K562 (cell line): ENCODE measurements around the gene MMP28. TPM values are rescaled to one million over a fixed set of nuclear protein-coding genes. Genes with fewer than 3 reads are reported as not detected.

Experiments used
- ATAC-seq: fragments of 200-7000 bp; cut with Tn5 transposase; 3 replicates; pipeline ENCODE4 v1.9.1; 2020; ENCODE audit warnings: moderate library complexity
- BruUV-seq: library from RNA; stranded (reverse); fragments of 400-500 nt; replicated peaks from 2 replicates; lab custom pipeline; 2021; lab: Mats Ljungman, UMichigan
- CTCF ChIA-PET: fragments of 300-600 bp; formaldehyde crosslinking; extraction: SDS; loops from one replicate; lab custom pipeline; 2021; ENCODE audit warnings: low intra/inter-chr PET ratio; lab: Yijun Ruan, JAX
- POLR2A ChIA-PET: fragments of 300-600, 350-650 bp; sonication (Branson Sonifier 250); formaldehyde crosslinking; extraction: SDS; loops from one replicate; lab custom pipeline; 2021; ENCODE audit warnings: antibody characterized with exemption, inconsistent platforms; lab: Yijun Ruan, JAX
- DNase-seq, 4 experiments: peaks; one replicate each; pipeline versions ENCODE4 v3.0.0 to v3.0.0-alpha.2; 2011 to 2018; ENCODE audit warnings: low spot score in 3 of 4, mixed read lengths in 3 of 4; ENCODE audit errors: extremely low read depth in 1 of 4
- FAIRE-seq: peaks from 2 replicates; lab custom pipeline; 2011; peaks lifted over from hg19 to GRCh38; lab: Jason Lieb, UNC
- H2AFZ ChIP-seq: 2 replicates; pipeline ENCODE4 v1.6.0; 2011; ENCODE audit warnings: low read depth, low read length, control low read depth, inconsistent platforms
- H3K27ac ChIP-seq: fragments of 200-600 bp; 3 replicates; pipeline ENCODE4 v1.8.0; 2011; ENCODE audit warnings: low read depth, mild to moderate bottlenecking, control low read depth, inconsistent platforms, low read length, moderate library complexity, mixed read lengths; ENCODE audit errors: extremely low read depth
- H3K27me3 ChIP-seq, 2 experiments: fragments of 300-600 bp in 1 of 2; 2 replicates in 1 of 2; 3 replicates in 1 of 2; pipeline versions ENCODE4 v1.6.0 to v1.8.0; 2011; ENCODE audit warnings: inconsistent platforms in 2 of 2, low read length in 2 of 2, mild to moderate bottlenecking in 1 of 2, mixed read lengths in 1 of 2, moderate library complexity in 1 of 2; ENCODE audit not compliant: control insufficient read depth in 2 of 2, insufficient read depth in 2 of 2
- H3K36me3 ChIP-seq: fragments of 300-600 bp; 3 replicates; pipeline ENCODE4 v1.8.0; 2011; ENCODE audit warnings: mild to moderate bottlenecking, low read length, inconsistent platforms; ENCODE audit not compliant: control insufficient read depth, insufficient read depth
- H3K4me1 ChIP-seq, 2 experiments: fragments of 200-600 bp in 1 of 2; replicated peaks in 1 of 2; 2 replicates in 1 of 2; 3 replicates in 1 of 2; pipeline versions ENCODE4 v1.5.1 to v1.8.0; 2011; ENCODE audit warnings: inconsistent platforms in 2 of 2, low read length in 2 of 2, mild to moderate bottlenecking in 1 of 2, mixed read lengths in 1 of 2, moderate library complexity in 1 of 2; ENCODE audit not compliant: control insufficient read depth in 2 of 2, insufficient read depth in 2 of 2
- H3K4me2 ChIP-seq: 2 replicates; pipeline ENCODE4 v1.6.1; 2011; ENCODE audit warnings: low read length, control low read depth, inconsistent platforms, mixed read lengths; ENCODE audit not compliant: insufficient read depth
- H3K4me3 ChIP-seq: fragments of 200-600 bp; sonication (generic), shearing (Covaris generic); 2 replicates; pipeline ENCODE4 v1.5.1; 2016; ENCODE audit warnings: control low read depth, inconsistent platforms
- H3K79me2 ChIP-seq: fragments of 200-600 bp; 3 replicates; pipeline ENCODE4 v1.8.0; 2011; ENCODE audit warnings: low read length, inconsistent platforms; ENCODE audit not compliant: control insufficient read depth, insufficient read depth
- H3K9ac ChIP-seq, 2 experiments: 2 replicates each; pipeline versions ENCODE4 v1.6.0 to v1.6.1; 2011; ENCODE audit warnings: low read depth in 2 of 2, low read length in 2 of 2, control low read depth in 1 of 2, inconsistent platforms in 1 of 2, mild to moderate bottlenecking in 1 of 2, mixed read lengths in 1 of 2; ENCODE audit not compliant: insufficient read depth in 1 of 2
- H3K9me1 ChIP-seq: one replicate; pipeline ENCODE4 v1.6.0; 2011; ENCODE audit warnings: inconsistent platforms, mild to moderate bottlenecking, low read length, moderate library complexity; ENCODE audit not compliant: control insufficient read depth, insufficient read depth
- H3K9me3 ChIP-seq: replicated peaks from 2 replicates; pipeline ENCODE4 v1.5.1; 2011; ENCODE audit warnings: low read depth, low read length, inconsistent platforms; ENCODE audit not compliant: control insufficient read depth, insufficient read depth
- H4K20me1 ChIP-seq: replicated peaks from 2 replicates; pipeline ENCODE4 v1.6.1; 2011; ENCODE audit warnings: low read length, inconsistent platforms, mixed read lengths; ENCODE audit not compliant: control insufficient read depth, insufficient read depth
- ADNP ChIP-seq: fragments of 200-800 bp; sonication (Bioruptor generic); IDR thresholded peaks from 2 replicates; pipeline ENCODE4 v1.6.1; 2016; ENCODE audit warnings: missing genetic modification characterization, missing compliant biosample characterization
- ESRRA ChIP-seq: fragments of 450-650 bp; IDR thresholded peaks from 2 replicates; pipeline ENCODE4 v1.6.1; 2014; ENCODE audit warnings: low read depth, mild to moderate bottlenecking, moderate library complexity, borderline replicate concordance
- FOXJ3 ChIP-seq: sonication (generic); formaldehyde crosslinking; IDR thresholded peaks from 2 replicates; pipeline ENCODE4 v1.4.0; 2020; ENCODE audit warnings: mild to moderate bottlenecking, missing genetic modification reagents
- POLR2AphosphoS5 ChIP-seq: IDR thresholded peaks from 2 replicates; pipeline ENCODE4 v1.6.1; 2011; ENCODE audit warnings: mild to moderate bottlenecking, low read depth, low read length, moderate library complexity; ENCODE audit not compliant: control insufficient read depth, insufficient read depth
- SETDB1 ChIP-seq: IDR thresholded peaks from one replicate; pipeline ENCODE4 v1.6.1; 2012; ENCODE audit warnings: low read length, control low read depth, inconsistent platforms
- SREBF1 ChIP-seq: fragments of 150-350 bp; IDR thresholded peaks from 2 replicates; pipeline ENCODE4 v1.6.1; 2014; ENCODE audit warnings: antibody characterized with exemption, low read depth, low read length, borderline replicate concordance
- STAT5A ChIP-seq: IDR thresholded peaks from 2 replicates; pipeline ENCODE4 v1.6.1; 2012; ENCODE audit warnings: low read length, inconsistent platforms, borderline replicate concordance
- U2AF1 ChIP-seq: fragments of 200-400 bp; formaldehyde crosslinking; optimal IDR thresholded peaks from 2 replicates; pipeline ENCODE3; 2017; ENCODE audit warnings: mild to moderate bottlenecking, low read depth, low read length, moderate library complexity
- ZNF239 ChIP-seq: fragments of 250-450 bp; sonication (Bioruptor Pico); IDR thresholded peaks from 2 replicates; pipeline ENCODE4 v1.4.0; 2020; ENCODE audit warnings: mild to moderate bottlenecking
- ZNF717 ChIP-seq: fragments of 250-450 bp; sonication (Bioruptor Pico); IDR thresholded peaks from 2 replicates; pipeline ENCODE4 v1.5.0; 2021
- ZNF79 ChIP-seq: fragments of 250-450 bp; sonication (Bioruptor Pico); IDR thresholded peaks from 2 replicates; pipeline ENCODE4 v1.4.0; 2020; ENCODE audit warnings: low read depth, mild to moderate bottlenecking, moderate library complexity
- in situ Hi-C: fragments of 300-500 bp; cut with MboI; formaldehyde crosslinking; loops from 4 replicates; pipeline ENCODE4 v1.15.0; 2018; ENCODE audit warnings: inconsistent platforms, mixed read lengths
- intact Hi-C: fragments of 100-400 bp; cut with micrococcal nuclease; formaldehyde crosslinking; loops from 2 replicates; pipeline ENCODE4 v1.14.2; 2022
- polyA plus RNA-seq, 8 experiments: library from polyadenylated mRNA; depleted of rRNA in 4 of 8; stranded (reverse) in 5 of 8; unstranded in 3 of 8; fragments of >200 nt; fragmentation: Nextera tagmentation in 2 of 8; fragmentation: Illumina TruSeq in 1 of 8; extraction: Ambion mirVana in 2 of 8; extraction: Trizol in 1 of 8; gene quantifications; 2 replicates each; pipeline versions ENCODE4 v1.2.1 to v1.2.3, GENCODE V29; 2011 to 2014; ENCODE audit warnings: inconsistent platforms in 1 of 8, missing spikeins in 1 of 8
- total RNA-seq, 7 experiments: library from RNA; depleted of rRNA in 6 of 7; stranded (reverse); fragments of >200 nt in 6 of 7; fragmentation: Illumina TruSeq in 2 of 7; extraction: Trizol in 2 of 7; gene quantifications; 2 replicates each; pipeline versions ENCODE4 v1.2.1 to v1.2.3, GENCODE V29; 2011 to 2021; ENCODE audit warnings: low replicate concordance in 1 of 7
- TF ChIP-seq, protein P1 (sequence below): fragments of 450-650 bp; IDR thresholded peaks from 2 replicates; pipeline ENCODE4 v1.6.1; 2016; ENCODE audit warnings: low read depth, mild to moderate bottlenecking, moderate library complexity
- TF ChIP-seq, protein P2 (sequence below): fragments of 450-650 bp; IDR thresholded peaks from 2 replicates; pipeline ENCODE4 v1.6.1; 2018; ENCODE audit warnings: mild to moderate bottlenecking, low read depth; ENCODE audit not compliant: partially characterized antibody

The MMP28 gene
- total and polyA plus RNA-seq, 9 of the 15 experiments (the other 6 are each of a cell fraction or from before 2014, with no cell fraction given), result not detected

DNA sequence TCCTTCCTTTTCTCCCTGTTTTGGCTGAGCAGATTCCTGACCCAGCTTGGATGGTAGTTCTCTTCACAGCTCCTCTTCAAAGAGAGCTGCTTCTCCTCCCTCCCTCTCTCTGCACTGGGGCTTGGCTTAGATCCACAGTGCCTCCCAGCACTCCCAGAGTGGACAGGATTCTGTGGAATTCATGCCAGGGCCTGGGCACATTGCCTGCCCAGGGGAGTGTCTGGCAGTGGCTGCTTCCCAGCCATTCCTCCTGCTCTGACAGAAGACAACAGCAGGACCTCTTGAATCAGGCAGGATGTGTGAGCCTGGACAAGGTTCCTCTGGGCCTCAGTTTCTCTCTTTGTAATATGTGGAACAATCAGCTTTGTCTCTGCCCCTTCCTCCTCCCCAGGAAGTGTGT is 4.5 kb upstream of the MMP28 start:
- H3K27me3 ChIP-seq, result peaks cover 22 to 38% of the 10 kb centered on the region in 2 experiments
- H3K4me3 ChIP-seq, result no peak overlapping the region
- intact Hi-C loops, result no loop called here
- TF ChIP-seq ZNF717 (CRISPR knock-in tag) (no peak), FOXJ3 (CRISPR knock-in tag) (no peak), SREBF1 (no peak), SETDB1 (no peak), STAT5A (no peak), ZNF239 (CRISPR knock-in tag) (no peak), ZNF79 (CRISPR knock-in tag) (no peak), ESRRA (no peak), ADNP (tag) (no peak), U2AF1 (no peak), POLR2AphosphoS5 (no peak)
- TF ChIP-seq, protein P1, sequence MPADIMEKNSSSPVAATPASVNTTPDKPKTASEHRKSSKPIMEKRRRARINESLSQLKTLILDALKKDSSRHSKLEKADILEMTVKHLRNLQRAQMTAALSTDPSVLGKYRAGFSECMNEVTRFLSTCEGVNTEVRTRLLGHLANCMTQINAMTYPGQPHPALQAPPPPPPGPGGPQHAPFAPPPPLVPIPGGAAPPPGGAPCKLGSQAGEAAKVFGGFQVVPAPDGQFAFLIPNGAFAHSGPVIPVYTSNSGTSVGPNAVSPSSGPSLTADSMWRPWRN, result no peak
- TF ChIP-seq, protein P2, sequence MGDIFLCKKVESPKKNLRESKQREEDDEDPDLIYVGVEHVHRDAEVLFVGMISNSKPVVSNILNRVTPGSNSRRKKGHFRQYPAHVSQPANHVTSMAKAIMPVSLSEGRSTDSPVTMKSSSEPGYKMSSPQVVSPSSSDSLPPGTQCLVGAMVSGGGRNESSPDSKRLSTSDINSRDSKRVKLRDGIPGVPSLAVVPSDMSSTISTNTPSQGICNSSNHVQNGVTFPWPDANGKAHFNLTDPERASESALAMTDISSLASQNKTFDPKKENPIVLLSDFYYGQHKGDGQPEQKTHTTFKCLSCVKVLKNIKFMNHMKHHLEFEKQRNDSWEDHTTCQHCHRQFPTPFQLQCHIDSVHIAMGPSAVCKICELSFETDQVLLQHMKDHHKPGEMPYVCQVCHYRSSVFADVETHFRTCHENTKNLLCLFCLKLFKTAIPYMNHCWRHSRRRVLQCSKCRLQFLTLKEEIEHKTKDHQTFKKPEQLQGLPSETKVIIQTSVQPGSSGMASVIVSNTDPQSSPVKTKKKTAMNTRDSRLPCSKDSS, result no peak
- no peaks in the 10 kb centered on the region for H3K79me2 ChIP-seq
- H3K4me1 ChIP-seq, result peaks cover 8 to 10% of the 10 kb centered on the region in 2 experiments
- FAIRE-seq (no peak), DNase-seq (no peak), ATAC-seq (no peak)
- no peak overlapping the region for H3K9ac ChIP-seq
- H3K4me2 ChIP-seq, result no peak overlapping the region
- ChIA-PET CTCF (no interaction called here), POLR2A (interaction anchor here (0.7 to 1.3 kb wide), 2 partner anchors 9 to 205 kb away, joined by 3 read pairs; partner anchors contain the start of gene TAF15)
- 0 out of 2 replicates have a peak, but pooled peaks cover 4% of the 10 kb centered on the region for H4K20me1 ChIP-seq
- BruUV-seq, result no TSS peak
- H3K27ac ChIP-seq, result no peak overlapping the region
- no peaks in the 10 kb centered on the region for H3K9me1 ChIP-seq
- no peak overlapping the region for H2AFZ ChIP-seq
- in situ Hi-C loops, result no loop called here
- no peaks in the 10 kb centered on the region for H3K36me3 ChIP-seq
- H3K9me3 ChIP-seq, result no peaks in the 10 kb centered on the region
